CD4-positive, alpha-beta T cell treated with Interleukin-6 at 100 ng/mL for 8 hours (primary cell): Measurements from ENCODE around the gene TTYH1.

ENCODE experiments used
- DNase-seq: peaks from one replicate; pipeline ENCODE4 v3.0.0-alpha.2; 2020; ENCODE audit warnings: mixed read lengths, low spot score

TTYH1 gene

GRCh38 chr19:54392105-54392504, 23.2 kb upstream of the TTYH1 start:
- no peak for DNase-seq

GRCh38 chr19:54393381-54393780, 21.9 kb upstream of the TTYH1 start:
- DNase-seq = no peak

GRCh38 chr19:54395685-54396084, 19.6 kb upstream of the TTYH1 start:
- no peak for DNase-seq

GRCh38 chr19:54399189-54399588, 16.1 kb upstream of the TTYH1 start:
- DNase-seq = no peak

GRCh38 chr19:54400913-54401312, 14.4 kb upstream of the TTYH1 start:
- no peak for DNase-seq

GRCh38 chr19:54403054-54403453, 12.2 kb upstream of the TTYH1 start:
- no peak for DNase-seq

- no peak for DNase-seq
Measured at GRCh38 chr19:54405628-54406027, 9.6 kb upstream of the TTYH1 start.

GRCh38 chr19:54407780-54408179, 7.5 kb upstream of the TTYH1 start:
- DNase-seq = no peak

- DNase-seq = no peak
Measured at GRCh38 chr19:54408456-54409026, 6.7 kb upstream of the TTYH1 start.

- no peak for DNase-seq
Measured at GRCh38 chr19:54411033-54411432, 4.2 kb upstream of the TTYH1 start.

GRCh38 chr19:54412877-54413276, 2.4 kb upstream of the TTYH1 start:
- DNase-seq = no peak

- no peak for DNase-seq
Measured at GRCh38 chr19:54414156-54414555, 1.1 kb upstream of the TTYH1 start.

- DNase-seq = no peak
Measured at GRCh38 chr19:54415901-54416673, 823 bp downstream of the TTYH1 start.

GRCh38 chr19:54416695-54417491, 1.6 kb downstream of the TTYH1 start:
- DNase-seq = no peak

- DNase-seq = peak; percentile 15
Measured at GRCh38 chr19:54418030-54418929, 3.0 kb downstream of the TTYH1 start.

GRCh38 chr19:54418930-54419800, 3.9 kb downstream of the TTYH1 start:
- no peak for DNase-seq

GRCh38 chr19:54420068-54420382, 4.8 kb downstream of the TTYH1 start:
- DNase-seq = no peak

GRCh38 chr19:54420383-54421168, 5.3 kb downstream of the TTYH1 start:
- no peak for DNase-seq

GRCh38 chr19:54421169-54421516, 5.9 kb downstream of the TTYH1 start:
- DNase-seq = no peak

- no peak for DNase-seq
Measured at GRCh38 chr19:54421521-54421920, 6.3 kb downstream of the TTYH1 start.

GRCh38 chr19:54422136-54422535, 6.9 kb downstream of the TTYH1 start:
- no peak for DNase-seq
